Body of pancreas (tissue), 4 donors: ENCODE results near the gene DLGAP1.

Experiments used
- POLR2A ChIP-seq, 3 donors: fragments of 450-650 bp; IDR thresholded peaks; one replicate each; pipeline ENCODE4 v1.6.1; 2016; ENCODE audit warnings: antibody characterized with exemption in 3 of 3, mild to moderate bottlenecking in 2 of 3
- TF ChIP-seq, protein P1 (sequence below), 7 experiments: fragments of 450-650 bp in 4 of 7; fragments of 200-600 bp in 3 of 7; sonication (generic) in 3 of 7; IDR thresholded peaks; one replicate each; pipeline ENCODE4 v1.5.1; 2016 to 2019; ENCODE audit warnings: antibody characterized with exemption in 7 of 7

DNA sequence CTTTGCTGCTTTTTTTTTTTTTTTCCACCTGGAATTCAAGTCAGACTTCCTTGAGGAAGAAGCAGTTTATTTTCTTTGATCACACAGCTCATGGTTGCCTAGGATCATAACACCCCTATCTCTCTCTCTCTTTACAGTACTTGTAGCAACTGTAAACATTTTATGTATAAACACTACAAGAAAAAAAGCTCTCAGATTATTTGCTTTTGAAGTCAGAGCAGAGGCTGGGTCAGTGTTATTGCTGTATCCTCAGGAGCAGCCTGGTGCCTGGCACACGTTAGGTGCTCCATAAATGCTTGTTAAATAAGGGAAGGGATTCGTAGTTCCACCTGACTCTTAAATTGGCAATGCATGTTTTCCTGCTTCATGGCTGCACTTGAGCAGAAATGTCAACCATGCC, 783.9 kb downstream of the DLGAP1 start:
- TF ChIP-seq, protein P1, sequence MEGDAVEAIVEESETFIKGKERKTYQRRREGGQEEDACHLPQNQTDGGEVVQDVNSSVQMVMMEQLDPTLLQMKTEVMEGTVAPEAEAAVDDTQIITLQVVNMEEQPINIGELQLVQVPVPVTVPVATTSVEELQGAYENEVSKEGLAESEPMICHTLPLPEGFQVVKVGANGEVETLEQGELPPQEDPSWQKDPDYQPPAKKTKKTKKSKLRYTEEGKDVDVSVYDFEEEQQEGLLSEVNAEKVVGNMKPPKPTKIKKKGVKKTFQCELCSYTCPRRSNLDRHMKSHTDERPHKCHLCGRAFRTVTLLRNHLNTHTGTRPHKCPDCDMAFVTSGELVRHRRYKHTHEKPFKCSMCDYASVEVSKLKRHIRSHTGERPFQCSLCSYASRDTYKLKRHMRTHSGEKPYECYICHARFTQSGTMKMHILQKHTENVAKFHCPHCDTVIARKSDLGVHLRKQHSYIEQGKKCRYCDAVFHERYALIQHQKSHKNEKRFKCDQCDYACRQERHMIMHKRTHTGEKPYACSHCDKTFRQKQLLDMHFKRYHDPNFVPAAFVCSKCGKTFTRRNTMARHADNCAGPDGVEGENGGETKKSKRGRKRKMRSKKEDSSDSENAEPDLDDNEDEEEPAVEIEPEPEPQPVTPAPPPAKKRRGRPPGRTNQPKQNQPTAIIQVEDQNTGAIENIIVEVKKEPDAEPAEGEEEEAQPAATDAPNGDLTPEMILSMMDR (IDR thresholded peaks at IDR 0.05) = no peak
- TF ChIP-seq POLR2A (IDR thresholded peaks at IDR 0.05) = no peak
